Stimulated activated CD8-positive, alpha-beta memory T cell treated with anti-CD3 and anti-CD28 coated beads, Interleukin-2, amount 100 ng/mL, for 1 hour (primary cell): Measurements from ENCODE around the gene REV1.
"Not testable (repeated sequence)": the region's sequence is repeated elsewhere in the genome, so short reads cannot be mapped to it uniquely, and the experiment has no call there.

Source experiments
- DNase-seq, 2 donors: peaks; one replicate each; pipeline ENCODE4 v3.0.0-alpha.2; 2020; ENCODE audit warnings: low read depth in 2 of 2

The REV1 gene

DNA sequence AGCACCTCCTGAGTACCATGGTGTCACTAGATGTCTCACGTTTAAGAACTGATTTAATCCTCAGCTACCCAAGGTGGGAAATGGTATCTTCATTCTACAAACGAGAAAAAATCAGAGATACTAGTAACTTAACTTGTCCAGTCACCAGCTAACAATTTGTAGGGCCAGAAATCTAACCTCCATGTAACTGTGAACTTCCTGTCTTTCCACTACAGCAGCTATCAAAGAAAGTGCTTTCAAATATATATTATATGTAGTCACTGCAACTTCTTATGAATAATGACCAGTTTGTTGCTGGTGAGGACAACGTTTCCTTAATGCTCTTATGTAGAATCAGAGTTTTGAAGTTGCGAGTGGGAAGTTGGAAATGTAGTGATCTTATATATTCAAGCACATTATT, 1.9 kb downstream of the REV1 start:
- no peak for DNase-seq

DNA sequence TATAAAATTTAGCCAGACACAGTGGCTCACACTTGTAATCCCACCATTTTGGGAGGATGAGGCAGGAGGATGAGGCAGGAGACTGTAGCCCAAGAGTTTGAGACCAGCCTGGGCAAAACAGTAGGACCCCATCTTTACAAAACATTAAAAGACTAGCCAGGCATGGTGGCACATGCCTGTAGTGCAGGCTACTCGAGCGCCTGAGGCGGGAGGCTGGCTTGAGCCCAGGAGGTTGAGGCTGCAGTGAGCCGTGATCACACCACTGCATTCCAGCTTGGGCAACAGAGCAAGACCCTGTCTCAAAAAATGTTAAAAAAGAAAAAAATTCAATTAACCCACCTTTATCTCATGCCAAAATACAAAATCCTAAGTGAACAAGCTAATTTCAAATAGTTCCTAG, 4.0 kb downstream of the REV1 start:
- no peak for DNase-seq

DNA sequence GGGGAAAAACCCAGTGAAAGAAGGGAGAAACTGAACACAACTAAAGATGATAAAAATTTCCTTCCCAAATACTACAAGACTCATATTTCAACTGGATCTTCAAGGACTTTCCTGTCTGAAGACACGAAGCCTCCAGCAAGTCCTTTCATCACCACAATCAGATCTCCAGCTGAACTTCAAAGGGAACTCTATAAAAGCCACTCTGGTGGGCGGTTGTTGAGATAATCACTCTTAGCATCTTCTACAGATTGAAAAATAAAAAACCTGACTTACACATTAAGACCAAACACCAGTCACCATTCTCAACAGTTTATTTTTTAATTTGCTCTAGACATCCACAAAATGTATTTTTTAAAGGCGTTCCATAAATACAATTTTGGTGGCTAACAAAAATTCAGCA, 4.4 kb downstream of the REV1 start:
- no peak for DNase-seq

DNA sequence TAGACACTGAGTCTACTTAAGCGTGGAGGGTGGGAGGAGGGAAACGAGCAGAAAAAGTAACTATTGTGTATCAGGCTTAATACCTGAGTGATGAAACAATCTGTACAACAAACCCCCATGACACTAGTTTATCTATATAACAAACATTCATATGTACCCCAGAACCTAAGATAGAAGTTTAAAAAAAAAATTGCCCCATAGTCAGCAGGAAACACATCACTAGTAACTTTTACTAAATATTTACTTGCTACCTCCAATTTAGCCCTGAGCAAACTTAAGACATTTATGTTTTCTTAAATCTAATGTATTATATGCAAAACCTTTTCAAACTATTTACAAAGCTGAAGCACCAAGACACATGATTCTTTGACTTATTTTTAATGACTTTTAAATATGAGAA, 5.6 kb downstream of the REV1 start:
- no peak for DNase-seq

DNA sequence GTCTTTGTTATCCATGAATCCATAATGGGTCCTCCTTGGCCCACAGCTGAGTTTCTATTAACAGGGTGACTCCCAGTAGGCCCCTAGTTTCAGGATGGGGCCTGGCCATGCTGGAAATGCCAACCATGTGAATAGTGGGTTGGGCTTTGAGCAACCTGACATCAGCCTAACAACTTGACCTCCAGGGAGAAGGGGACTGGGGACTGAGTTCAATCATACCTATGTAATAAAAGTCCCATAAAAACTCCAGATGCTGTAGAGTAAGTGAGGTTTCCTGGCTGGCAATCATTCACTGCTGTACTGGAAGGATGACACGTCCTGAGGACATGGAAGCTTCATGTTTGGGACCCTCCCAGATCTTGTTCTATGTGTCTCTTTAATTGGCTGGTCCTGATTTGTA, 7.9 kb downstream of the REV1 start:
- no peak for DNase-seq

DNA sequence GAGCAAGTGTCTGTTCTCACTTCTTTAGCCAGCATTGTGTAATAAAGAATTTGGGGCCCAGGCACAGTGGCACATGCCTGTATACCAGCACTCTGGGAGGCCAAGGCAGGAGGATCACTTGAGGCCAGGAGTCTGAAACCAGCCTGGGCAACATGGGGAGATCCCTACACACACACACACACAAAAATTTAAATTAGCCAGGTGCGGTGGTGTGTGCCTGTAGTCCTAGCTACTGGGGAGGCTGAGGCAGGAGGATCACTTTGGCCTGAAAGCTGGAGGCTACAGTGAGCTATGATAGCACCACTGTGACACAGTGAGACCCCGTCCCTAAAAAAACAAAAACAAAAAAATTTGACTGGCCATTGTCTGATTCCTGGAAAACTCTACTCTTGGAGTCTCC, 8.3 kb downstream of the REV1 start:
- no peak for DNase-seq

DNA sequence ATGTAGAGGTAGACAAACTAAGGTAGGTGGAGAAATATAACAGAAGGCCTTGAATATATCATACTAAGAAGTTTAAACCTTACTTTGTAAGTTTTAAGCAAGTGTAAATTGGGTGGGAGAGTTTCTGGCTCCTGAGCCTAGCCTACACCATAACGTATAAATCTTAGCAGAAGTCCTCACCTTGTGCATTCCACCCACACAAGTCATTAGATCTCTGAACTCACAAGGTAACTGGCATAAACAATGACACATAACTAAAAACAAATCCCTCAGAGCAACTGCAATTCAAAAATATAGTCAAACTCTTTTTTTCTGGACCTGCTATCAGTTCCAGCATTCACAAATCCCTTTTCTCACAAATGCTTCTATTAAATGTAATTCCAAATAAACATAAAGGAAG, 9.4 kb downstream of the REV1 start:
- DNase-seq, result no peak

DNA sequence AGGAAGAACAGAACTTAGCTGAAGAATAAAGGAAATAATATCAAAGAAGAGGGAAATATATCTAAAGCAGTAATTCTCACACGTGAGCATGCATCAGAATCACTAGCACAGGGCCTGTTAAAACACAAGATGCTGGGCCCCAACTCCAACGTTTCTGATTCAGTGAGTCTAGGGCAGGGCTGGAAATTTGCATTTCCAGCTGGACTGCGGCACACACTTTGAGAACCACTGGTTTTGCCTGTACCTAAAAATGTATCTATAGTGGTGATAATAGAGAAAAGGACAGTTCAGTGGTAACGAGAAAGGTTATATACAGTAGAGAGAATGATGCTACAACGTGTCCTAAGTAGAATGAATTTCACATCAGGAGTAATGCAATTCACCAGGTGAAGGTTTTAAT, 11.2 kb downstream of the REV1 start:
- no peak for DNase-seq

DNA sequence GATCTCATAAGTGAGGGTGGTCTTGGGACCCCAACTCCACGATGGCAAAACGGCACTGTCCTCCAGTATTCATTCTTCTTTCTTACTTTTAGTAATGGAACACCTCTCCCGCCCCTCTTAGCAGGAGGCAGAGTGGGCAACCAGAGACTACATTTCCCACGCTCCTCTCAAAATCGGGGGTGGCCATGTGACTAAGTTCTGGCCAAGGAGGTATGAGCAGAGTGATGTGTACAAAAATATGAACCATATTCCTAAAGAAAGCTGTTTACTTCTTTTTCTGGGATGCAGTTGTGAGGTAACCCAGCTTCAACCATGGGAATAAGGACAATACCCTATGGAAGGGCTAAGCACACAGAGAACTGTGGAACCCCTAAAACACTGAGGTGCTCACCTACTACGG, 12.8 kb downstream of the REV1 start:
- no peak for DNase-seq

DNA sequence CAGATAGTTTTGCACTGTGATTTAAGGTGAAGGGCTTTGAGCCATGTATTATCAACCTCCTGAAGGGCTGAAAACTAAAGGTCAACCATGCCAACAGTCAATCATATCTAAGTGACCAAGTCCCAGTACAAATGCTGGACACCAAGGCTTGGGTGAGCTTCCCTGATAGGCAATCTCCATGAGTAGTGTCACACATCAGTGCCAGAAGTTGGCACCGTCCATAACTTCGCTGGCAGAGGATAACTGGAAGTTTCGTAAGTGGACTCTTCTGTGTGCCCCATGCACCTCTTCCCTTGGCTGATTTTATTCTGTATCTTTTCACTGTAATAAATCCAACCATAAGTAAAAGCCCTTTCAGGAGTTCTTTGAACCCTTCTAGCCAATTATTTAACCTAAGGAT, 13.2 kb downstream of the REV1 start:
- DNase-seq, result no peak

DNA sequence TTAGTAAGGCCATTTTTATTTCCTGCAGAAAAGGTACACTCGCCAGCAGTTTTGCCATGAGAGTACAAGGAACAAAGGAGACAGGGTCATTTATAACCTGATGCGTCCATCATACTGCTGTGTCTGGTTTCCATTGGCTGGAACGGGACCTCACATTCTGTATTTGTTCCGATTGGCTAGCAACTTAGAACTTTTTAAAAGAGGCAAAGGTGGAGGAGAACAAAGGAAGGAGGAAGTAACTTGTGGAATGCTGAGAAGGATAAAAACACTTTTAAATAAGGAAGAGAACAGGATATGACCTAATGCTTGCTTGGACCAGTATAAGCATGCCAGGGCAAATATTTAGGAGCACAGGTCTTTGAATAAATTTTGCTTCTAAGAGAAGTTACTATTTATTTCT, 14.7 kb downstream of the REV1 start:
- DNase-seq, result not testable (repeated sequence)

DNA sequence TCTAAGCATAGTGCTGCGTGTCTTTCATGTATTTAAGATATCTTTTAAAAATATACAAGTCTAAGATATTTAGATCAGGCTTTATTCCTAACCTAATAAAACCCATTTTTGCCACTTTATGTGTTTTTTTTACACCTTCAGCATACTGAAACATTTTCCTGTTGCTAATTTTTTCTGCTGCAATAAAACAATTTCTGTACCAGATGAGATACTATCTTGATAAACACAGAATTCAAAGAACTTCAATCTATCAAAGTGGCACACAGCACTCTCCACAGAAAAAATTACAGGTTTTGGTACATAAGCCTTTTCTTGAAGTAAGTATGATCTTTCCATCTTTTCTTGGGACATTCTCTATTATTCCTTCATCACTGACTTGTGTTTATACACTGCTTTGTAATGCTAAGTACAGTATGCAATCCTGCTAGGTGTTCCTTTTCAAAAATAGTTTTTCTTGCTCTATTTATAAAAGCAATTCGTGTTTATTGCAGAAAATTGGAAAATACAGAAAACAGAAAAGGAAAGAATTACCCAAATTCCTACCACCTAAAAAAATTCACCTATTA, 16.2 kb downstream of the REV1 start:
- DNase-seq, result no peak

DNA sequence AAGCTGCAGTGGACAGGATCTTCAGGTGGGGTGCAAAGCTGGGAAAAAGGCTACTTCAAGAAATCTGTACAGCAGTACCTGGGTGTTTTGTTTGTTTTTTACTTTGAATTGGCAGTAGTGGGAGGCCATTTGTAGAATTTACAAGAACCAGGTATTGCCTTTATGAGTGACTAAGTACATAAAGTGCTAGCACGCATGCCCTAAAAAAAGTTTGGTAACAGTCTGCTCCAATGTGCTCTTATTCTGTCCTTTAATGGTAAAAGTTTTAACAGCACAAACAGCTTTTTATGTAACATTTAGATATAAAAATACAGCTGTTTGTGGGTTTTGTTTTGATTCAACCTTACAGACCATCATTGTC, 17.2 kb downstream of the REV1 start:
- no peak for DNase-seq

DNA sequence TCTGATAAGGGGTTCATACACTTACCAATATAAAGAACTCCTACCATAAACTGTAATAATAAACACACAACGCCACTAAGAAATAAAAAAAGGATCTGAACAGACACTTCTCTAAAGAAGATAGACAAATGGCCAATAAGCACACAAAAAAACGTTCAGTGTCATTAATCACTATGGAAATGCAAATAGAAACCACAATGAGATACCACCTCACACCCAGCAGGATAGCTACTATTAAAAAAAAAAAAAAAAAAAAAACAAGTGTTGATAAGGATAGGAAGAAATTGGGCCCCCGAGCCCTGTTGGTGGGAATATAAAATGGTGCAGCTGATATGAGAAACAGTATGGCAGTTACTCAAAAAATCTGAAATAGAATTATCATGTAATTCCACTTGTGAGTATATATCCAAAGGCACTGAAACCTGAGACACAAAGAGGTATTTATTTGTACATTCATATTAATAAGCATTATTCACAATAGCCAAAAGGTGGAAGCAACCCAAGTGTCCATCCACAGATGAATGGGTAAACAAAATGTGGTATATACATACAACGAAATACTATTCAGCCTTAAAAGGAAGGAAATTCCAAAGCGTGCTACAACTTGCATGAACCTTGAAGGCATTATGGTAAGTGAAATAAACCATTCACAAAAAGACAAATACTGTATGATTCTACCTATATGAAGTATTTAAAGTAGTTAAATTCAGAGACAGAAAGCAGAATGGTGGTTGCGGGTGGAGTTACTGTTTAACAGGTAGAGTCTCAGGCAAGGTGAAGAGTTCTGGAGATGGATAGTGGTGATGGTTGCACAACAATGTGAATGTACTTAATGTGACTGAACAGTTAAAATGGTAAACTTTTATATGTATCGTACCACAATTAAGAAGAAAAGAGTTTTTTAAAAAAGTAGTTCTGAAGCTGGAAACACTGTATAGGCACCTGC, 17.9 kb downstream of the REV1 start:
- no peak for DNase-seq

DNA sequence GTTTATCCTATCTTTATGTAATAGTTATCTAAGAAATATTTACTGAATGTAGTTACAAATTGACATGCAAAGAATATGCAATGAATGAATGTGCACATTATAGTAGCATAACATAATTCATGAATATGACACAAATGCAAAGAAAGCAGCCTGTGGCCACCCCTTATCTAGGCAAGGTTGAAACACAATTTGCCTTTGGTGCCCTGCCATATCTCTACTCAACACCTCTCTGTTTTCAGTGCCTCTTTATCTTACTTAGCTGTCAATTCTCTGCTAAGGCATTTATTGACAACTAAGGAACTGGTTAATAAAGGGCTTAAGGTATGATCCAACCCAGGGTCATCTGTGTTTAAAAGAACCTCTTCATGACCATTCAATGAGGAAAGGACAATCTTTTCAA, 18.9 kb downstream of the REV1 start:
- DNase-seq, result no peak

DNA sequence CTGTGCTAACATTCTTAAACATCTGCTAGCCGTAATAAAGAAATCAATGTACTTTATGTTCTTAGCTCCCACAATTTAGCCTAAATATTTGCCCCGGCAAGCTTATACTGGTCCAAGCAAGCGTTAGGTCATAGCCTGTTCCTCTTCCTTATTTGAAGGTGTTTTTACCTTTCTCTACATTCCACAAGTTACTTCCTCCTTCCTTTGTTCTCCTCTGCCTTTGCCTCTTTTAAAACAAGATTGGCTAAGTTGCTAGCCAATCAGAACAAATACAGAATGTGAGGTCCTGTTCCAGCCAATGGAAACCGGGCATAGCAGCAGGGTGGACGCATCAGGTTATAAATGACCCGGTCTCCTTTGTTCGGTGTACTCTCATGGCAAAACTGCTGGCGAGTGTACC, 19.4 kb downstream of the REV1 start:
- not testable (repeated sequence) for DNase-seq

DNA sequence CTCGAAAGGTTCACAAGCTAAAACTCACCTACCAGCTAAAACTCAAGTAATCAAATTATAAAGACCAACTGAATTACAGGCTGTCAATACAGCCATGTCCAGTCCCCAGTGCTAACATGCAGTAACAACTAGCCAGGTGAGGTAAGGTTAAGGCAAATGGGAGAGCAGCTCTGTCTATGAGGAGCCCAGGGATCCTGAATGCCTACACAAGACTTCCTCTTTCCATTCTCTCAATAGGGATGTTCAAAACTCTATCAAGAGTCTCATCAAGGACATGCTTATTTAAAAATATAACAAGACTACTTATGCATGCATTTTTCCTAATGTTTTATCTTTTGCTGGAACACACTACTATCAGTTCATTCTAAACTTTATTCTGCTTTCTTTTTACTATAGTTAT, 20.4 kb downstream of the REV1 start:
- DNase-seq, result no peak

DNA sequence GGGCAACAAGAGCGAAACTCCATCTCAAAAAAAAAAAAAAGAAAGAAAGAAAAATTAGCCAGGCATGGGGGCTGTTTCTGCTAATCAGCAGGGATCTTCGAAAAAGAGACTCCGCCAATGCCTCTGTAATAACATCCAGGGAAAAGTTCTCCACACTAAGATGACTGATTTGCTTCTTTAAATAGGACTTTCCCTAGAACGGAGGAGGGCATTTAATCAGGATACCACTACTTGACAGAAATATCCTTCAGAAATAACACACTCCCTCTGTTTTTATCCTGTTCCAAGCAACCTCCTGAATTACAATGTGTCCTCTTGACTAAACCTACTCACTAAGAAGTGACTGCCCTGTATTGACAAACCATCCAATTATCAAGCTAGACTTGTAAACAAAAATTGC, 21.7 kb downstream of the REV1 start:
- DNase-seq, result no peak

DNA sequence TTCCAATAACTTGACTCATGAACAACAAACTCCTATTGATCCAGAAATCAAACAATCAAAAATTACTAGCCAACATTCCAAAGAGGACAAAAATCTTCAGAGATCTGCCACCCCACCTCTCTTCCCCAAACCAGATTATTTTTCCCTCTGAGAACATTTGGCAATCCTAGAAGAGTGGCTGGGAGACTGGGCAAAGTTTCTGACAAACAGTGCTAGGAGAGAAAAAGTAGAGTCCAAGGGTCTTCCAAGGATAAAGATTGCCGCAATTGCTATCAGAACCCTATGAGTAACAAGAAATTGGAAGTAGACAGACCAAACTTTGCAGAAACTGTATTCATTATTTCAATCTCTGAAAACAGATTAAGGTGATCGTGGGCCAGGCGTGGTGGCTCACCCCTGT, 22.4 kb downstream of the REV1 start:
- no peak for DNase-seq

DNA sequence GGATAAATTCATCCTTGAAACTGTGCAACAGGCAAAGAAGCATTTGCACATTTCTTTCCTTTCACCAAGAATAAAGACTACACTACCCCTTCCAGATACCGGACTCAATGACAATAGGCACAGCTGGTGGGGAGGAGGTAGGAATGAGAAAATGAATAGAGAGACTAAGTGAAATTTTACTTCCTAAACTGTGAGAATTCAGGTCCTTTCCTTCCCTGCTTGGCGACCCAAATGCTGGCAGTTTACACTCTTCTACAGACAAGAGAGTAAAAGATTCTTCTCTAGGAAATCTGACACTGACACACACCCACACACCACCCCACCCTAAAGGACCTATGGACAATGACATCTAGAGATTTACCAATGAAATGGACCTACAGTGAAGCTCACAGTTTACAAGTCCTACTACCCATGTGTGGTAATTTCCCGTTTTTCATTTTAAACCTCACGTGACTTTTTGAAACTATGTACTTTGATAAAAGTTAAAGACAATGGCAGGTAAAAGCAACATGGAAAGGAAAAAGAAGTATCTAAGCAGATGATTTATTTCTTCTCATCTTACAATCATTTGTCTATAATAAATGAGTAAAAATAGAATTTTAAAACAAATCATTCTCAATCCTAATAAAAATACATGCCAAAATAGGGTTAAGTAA, 27.9 kb downstream of the REV1 start:
- DNase-seq, result no peak

DNA sequence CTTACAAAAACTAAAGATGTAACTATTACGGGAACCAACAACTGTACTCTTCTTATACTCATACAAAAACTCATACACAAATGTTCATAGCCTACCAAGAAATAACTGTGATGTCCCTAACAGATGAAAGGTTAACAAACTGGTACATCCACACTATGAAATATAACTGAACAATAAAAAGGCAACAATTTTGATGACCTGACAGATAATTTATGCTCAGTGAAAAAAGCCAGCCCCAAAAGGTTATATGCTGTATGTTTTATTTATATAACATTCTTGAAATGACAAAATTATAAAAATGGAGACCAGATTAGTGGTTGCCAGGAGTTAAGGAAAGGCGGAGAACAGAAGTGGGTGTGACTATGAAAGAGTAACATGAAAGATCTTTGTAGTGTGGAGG, 31.3 kb downstream of the REV1 start:
- DNase-seq, result no peak

DNA sequence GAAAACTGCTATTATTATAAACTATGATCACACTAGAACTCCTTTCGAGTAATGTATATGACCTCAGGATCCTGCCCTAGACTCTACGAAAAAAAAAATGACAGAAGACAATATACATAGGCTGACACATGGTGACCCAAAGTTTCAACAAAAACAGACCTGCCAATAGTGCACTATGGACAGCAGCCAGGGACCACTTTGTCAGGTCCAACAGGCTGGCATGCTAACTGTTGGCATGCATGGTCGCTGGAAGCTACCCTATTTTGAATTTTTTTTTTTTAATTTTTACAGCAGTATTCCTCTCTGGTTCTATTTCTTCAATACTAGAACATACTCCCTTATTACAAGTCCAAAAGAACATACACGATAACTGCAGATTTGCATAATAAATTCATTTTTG, 38.1 kb downstream of the REV1 start:
- no peak for DNase-seq

DNA sequence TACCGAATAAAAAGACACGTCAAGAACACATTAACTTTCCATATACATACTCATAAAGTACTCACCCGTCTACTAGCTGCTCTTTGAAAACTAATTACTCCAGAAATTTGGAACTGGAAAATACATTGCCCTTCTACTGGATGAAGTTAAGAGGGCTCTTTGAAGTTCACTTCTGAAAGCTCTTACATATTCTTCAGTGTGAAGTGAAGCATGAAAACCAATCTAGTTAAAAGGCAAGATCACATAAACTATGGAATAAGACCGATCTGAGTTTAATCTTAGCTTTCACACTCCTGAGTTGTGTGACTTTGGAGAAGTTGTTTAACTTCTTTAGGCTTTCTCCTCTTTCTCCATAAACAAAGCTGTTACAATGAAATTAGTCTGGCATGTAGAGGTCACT, 38.5 kb downstream of the REV1 start:
- DNase-seq, result no peak
